GM12892 (cell line): ENCODE measurements around the gene TRRAP.

ENCODE experiments used
- POLR2A ChIP-seq: IDR thresholded peaks from 2 replicates; pipeline ENCODE4 v1.6.1; 2011; ENCODE audit warnings: low read depth, low read length, control low read depth
- TAF1 ChIP-seq: IDR thresholded peaks from 2 replicates; pipeline ENCODE4 v1.6.1; 2011; ENCODE audit warnings: low read depth, mild to moderate bottlenecking, control low read depth, low read length, borderline replicate concordance

DNA sequence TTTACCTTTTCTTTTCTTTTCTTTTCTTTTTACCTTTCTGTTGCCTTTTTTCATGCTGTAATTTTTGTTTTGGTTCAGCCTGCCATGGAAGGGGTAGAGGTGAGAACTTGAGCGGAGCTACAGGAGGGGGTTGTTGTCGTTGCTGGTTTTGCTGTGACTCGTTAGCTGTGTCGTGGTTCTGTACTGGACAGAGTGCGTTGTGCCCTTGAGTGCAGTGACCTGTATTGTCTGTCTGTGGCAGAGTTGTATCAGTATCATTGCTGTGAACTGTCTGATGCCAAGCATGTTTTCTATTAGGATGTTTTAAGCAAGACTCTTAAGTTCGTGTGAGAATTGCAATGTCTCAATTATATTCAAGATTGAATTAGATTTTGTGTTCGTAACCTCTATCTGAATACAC, 67.5 kb downstream of the TRRAP start:
- TF ChIP-seq POLR2A (no peak), TAF1 (no peak)
